Measurements from ENCODE around the gene UBL4A.

DNA sequence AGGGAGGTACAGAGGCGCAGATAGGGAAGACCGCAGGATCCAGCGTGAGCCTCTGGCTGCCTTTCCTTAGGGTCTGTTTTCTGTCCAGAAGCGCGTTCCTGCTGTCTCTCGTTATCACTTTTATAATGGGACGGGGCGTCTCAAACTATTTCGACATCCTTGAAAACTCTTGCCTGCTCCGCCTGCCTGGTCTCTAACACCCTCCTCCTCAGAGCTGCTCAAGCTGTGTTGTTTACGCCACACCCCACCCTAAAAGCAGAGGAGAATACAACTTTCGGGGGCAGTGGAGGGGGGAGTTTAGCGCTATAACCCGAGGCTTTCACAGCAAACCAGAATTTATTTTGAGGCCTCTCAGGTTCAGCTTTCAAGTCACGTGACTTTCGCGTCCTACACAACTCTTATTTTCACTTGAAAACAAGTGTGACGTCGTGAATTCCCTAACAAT, 30.3 kb upstream of the UBL4A start:
- TF ChIP-seq, protein P1, sequence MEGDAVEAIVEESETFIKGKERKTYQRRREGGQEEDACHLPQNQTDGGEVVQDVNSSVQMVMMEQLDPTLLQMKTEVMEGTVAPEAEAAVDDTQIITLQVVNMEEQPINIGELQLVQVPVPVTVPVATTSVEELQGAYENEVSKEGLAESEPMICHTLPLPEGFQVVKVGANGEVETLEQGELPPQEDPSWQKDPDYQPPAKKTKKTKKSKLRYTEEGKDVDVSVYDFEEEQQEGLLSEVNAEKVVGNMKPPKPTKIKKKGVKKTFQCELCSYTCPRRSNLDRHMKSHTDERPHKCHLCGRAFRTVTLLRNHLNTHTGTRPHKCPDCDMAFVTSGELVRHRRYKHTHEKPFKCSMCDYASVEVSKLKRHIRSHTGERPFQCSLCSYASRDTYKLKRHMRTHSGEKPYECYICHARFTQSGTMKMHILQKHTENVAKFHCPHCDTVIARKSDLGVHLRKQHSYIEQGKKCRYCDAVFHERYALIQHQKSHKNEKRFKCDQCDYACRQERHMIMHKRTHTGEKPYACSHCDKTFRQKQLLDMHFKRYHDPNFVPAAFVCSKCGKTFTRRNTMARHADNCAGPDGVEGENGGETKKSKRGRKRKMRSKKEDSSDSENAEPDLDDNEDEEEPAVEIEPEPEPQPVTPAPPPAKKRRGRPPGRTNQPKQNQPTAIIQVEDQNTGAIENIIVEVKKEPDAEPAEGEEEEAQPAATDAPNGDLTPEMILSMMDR (conservative IDR thresholded peaks at IDR 0.05 in 1 of 2, IDR thresholded peaks at IDR 0.05 in 1 of 2; ENCODE audit: extremely low read depth in 1 of 2, insufficient read depth in 1 of 2, low read depth in 1 of 2, low read length in 2 of 2), result no peak
- no peak for TF ChIP-seq EZH2 (IDR thresholded peaks at IDR 0.05; ENCODE audit: borderline replicate concordance, low read length)

Data from mammary epithelial cell (primary cell).